HG03469 (cell line): Measurements from ENCODE around the gene C15orf40.
"Not testable (repeated sequence)": the region's sequence is repeated elsewhere in the genome, so short reads cannot be mapped to it uniquely, and the experiment has no call there.

ENCODE experiments used
- ATAC-seq: cut with Tn5 transposase; IDR thresholded peaks from one replicate; pipeline ENCODE4 v1.9.1; 2021; ENCODE audit warnings: mild to moderate bottlenecking, moderate library complexity, moderate number of reproducible peaks; ENCODE audit not compliant: unreplicated experiment

Gene C15orf40

GRCh38 chr15:83011271-83012075 lies at the start of gene C15orf40:
C15orf40 (minus strand) TSS chr15:83011639; CDS start chr15:83011607, 32 bp downstream.
- ATAC-seq: peak; percentile 74

GRCh38 chr15:83057696-83058376 lies 46.4 kb upstream of the C15orf40 start:
- ATAC-seq: no peak

- ATAC-seq: no peak
Measured at GRCh38 chr15:83057002-83057401, 45.6 kb upstream of the C15orf40 start.

- ATAC-seq: no peak
Measured at GRCh38 chr15:83053151-83053550, 41.7 kb upstream of the C15orf40 start.

- no peak for ATAC-seq
Measured at GRCh38 chr15:83046558-83047127, 35.2 kb upstream of the C15orf40 start.

- ATAC-seq: no peak
Measured at GRCh38 chr15:83044156-83044555, 32.7 kb upstream of the C15orf40 start.

GRCh38 chr15:83039206-83039605 lies 27.8 kb upstream of the C15orf40 start:
- no peak for ATAC-seq

GRCh38 chr15:83036253-83036652 lies 24.8 kb upstream of the C15orf40 start:
- ATAC-seq: no peak

GRCh38 chr15:83031234-83031633 lies 19.8 kb upstream of the C15orf40 start:
- not testable (repeated sequence) for ATAC-seq

GRCh38 chr15:83030021-83030420 lies 18.6 kb upstream of the C15orf40 start:
- no peak for ATAC-seq

- ATAC-seq: no peak
Measured at GRCh38 chr15:83018436-83018835, 7.0 kb upstream of the C15orf40 start.

- no peak for ATAC-seq
Measured at GRCh38 chr15:83016906-83017305, 5.5 kb upstream of the C15orf40 start.

GRCh38 chr15:83015361-83015760 lies 3.9 kb upstream of the C15orf40 start:
- ATAC-seq: no peak

- ATAC-seq: no peak
Measured at GRCh38 chr15:83014205-83014653, 2.8 kb upstream of the C15orf40 start.

GRCh38 chr15:83012636-83013035 lies 1.2 kb upstream of the C15orf40 start:
- no peak for ATAC-seq

- ATAC-seq: no peak
Measured at GRCh38 chr15:83012076-83012426, 612 bp upstream of the C15orf40 start.

GRCh38 chr15:83010709-83011270 lies 649 bp downstream of the C15orf40 start:
- ATAC-seq: peak; percentile 50

GRCh38 chr15:83000672-83001031 lies 10.8 kb downstream of the C15orf40 start:
- not testable (repeated sequence) for ATAC-seq

GRCh38 chr15:82999905-83000671 lies 11.4 kb downstream of the C15orf40 start:
- no peak for ATAC-seq

- ATAC-seq: no peak
Measured at GRCh38 chr15:82999426-82999825, 12.0 kb downstream of the C15orf40 start.

GRCh38 chr15:82995938-82996337 lies 15.5 kb downstream of the C15orf40 start:
- ATAC-seq: no peak
